Left ventricle myocardium inferior (tissue), 1 donor: ENCODE data around the gene AXIN1. TPM values are rescaled to one million over a fixed set of nuclear protein-coding genes. Genes with fewer than 3 reads are reported as not detected.
"Not testable (repeated sequence)": the region's sequence is repeated elsewhere in the genome, so short reads cannot be mapped to it uniquely, and the experiment has no call there.

ENCODE experiments used
- DNase-seq: peaks from one replicate; pipeline ENCODE4 v3.0.0-alpha.2; 2020
- H3K27ac ChIP-seq: fragments of 200-600 bp; replicated peaks from 2 replicates; pipeline ENCODE4 v1.8.0; 2021
- H3K27me3 ChIP-seq: fragments of 200-600 bp; 2 replicates; pipeline ENCODE4 v1.8.0; 2021; ENCODE audit warnings: low read depth
- H3K36me3 ChIP-seq: fragments of 200-600 bp; 2 replicates; pipeline ENCODE4 v1.8.0; 2021
- H3K4me1 ChIP-seq: fragments of 200-600 bp; 2 replicates; pipeline ENCODE4 v1.8.0; 2021
- H3K4me3 ChIP-seq: fragments of 200-600 bp; 2 replicates; pipeline ENCODE4 v1.8.0; 2021; ENCODE audit warnings: mild to moderate bottlenecking, moderate library complexity
- H3K9me3 ChIP-seq: fragments of 200-600 bp; replicated peaks from 2 replicates; pipeline ENCODE4 v1.8.0; 2021
- CTCF ChIP-seq: fragments of 200-600 bp; IDR thresholded peaks from 2 replicates; pipeline ENCODE4 v1.8.0; 2021; ENCODE audit warnings: antibody characterized with exemption, mild to moderate bottlenecking, borderline replicate concordance
- intact Hi-C: fragments of 100-400 bp; cut with micrococcal nuclease; formaldehyde crosslinking; loops from one replicate; pipeline ENCODE4 v1.11.0; 2022
- total RNA-seq: library from RNA; stranded (reverse); fragmentation: NEBNext Ultra II Directional; extraction: Animal tissue kit (Norgen Biotek cat#: 25700); gene quantifications from one replicate; pipeline ENCODE4 v1.2.1, GENCODE V29; 2021
- donor health status: DM: no; HTN: yes; CAD: no; lungs with severe emphysema.

The AXIN1 gene
- total RNA-seq, 1 donor from 2014 or later, result 12.2 TPM

- no peak overlapping the region for H3K4me3 ChIP-seq
- peaks cover 32% of the 10 kb centered on the region for H3K4me1 ChIP-seq
- TF ChIP-seq CTCF, result no peak
- no peaks in the 10 kb centered on the region for H3K9me3 ChIP-seq
- no peak overlapping the region for H3K27ac ChIP-seq
- DNase-seq, result no peak
- H3K36me3 ChIP-seq, result peaks cover 23% of the 10 kb centered on the region
- H3K27me3 ChIP-seq, result no peaks in the 10 kb centered on the region
- intact Hi-C loops, result no loop called here
Measured at GRCh38 chr16:349211-349610, 3.3 kb downstream of the AXIN1 start.

- DNase-seq, intact Hi-C loops, H3K4me3 ChIP-seq, H3K9me3 ChIP-seq, H3K27ac ChIP-seq, H3K27me3 ChIP-seq: not testable (repeated sequence)
- Histone ChIP-seq H3K36me3 (peaks cover 23% of the 10 kb centered on the region), H3K4me1 (peaks cover 32% of the 10 kb centered on the region)
Measured at GRCh38 chr16:348495-348894, 4.0 kb downstream of the AXIN1 start.

GRCh38 chr16:347203-347602 is 5.3 kb downstream of the AXIN1 start:
- Histone ChIP-seq H3K36me3 (peaks cover 23% of the 10 kb centered on the region), H3K9me3 (no peaks in the 10 kb centered on the region), H3K27me3 (no peaks in the 10 kb centered on the region), H3K27ac (no peak overlapping the region), H3K4me1 (peaks cover 27% of the 10 kb centered on the region), H3K4me3 (no peak overlapping the region)
- intact Hi-C loops, result no loop called here
- DNase-seq, result no peak
- no peak for TF ChIP-seq CTCF

GRCh38 chr16:346587-346986 is 5.9 kb downstream of the AXIN1 start:
- Histone ChIP-seq H3K27me3 (no peaks in the 10 kb centered on the region), H3K36me3 (peaks cover 23% of the 10 kb centered on the region), H3K9me3 (no peaks in the 10 kb centered on the region), H3K4me3 (no peak overlapping the region), H3K4me1 (peaks cover 23% of the 10 kb centered on the region), H3K27ac (no peak overlapping the region)
- TF ChIP-seq CTCF, result no peak
- DNase-seq, result no peak
- intact Hi-C loops, result no loop called here

- H3K27ac ChIP-seq, result no peak overlapping the region
- peaks cover 18% of the 10 kb centered on the region for H3K4me1 ChIP-seq
- DNase-seq, result no peak
- no peaks in the 10 kb centered on the region for H3K27me3 ChIP-seq
- intact Hi-C loops, result no loop called here
- H3K9me3 ChIP-seq, result no peaks in the 10 kb centered on the region
- H3K36me3 ChIP-seq, result peaks cover 23% of the 10 kb centered on the region
- no peak for TF ChIP-seq CTCF
- H3K4me3 ChIP-seq, result no peak overlapping the region
Measured at GRCh38 chr16:345772-346171, 6.8 kb downstream of the AXIN1 start.

DNA sequence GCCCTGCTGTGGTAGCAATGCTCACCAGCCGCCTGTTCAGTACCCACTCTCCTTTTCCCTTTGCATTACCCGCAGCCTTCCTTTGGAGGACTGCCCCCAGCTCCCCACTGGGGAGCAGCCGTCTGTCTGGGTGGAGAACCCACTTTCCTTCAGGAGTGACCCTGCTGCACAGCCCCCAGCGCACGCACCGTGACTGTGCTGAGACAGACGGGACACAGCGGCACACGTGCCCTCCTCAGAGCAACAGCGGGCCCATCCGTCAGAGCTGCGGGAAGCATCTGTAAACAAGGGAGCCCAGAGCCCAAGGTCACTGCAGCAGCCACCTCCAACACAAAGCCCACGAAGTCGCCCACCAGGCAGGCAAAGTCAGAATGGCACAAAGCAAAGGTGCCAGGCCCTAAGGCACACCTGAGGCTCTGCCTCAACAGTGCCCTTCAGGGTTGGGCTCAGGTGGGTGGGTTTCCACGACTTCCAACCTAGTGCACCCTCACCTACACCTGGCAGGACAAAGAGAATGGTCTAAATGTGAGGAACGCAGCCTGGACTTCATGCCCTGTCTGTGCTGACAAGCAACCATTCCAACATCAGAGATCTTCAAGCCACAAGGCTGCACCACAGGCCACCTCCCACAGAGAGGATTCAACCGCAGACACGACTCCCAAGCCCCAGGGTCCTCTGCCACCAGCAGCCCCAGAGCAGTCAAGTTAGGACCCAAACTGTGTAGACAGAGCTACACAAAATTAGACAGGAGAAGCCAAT is 9.9 kb downstream of the AXIN1 start:
- no peaks in the 10 kb centered on the region for H3K27me3 ChIP-seq
- DNase-seq, result no peak
- peaks cover 23% of the 10 kb centered on the region for H3K36me3 ChIP-seq
- H3K4me3 ChIP-seq, result no peak overlapping the region
- no peaks in the 10 kb centered on the region for H3K9me3 ChIP-seq
- H3K27ac ChIP-seq, result no peak overlapping the region
- no peak for TF ChIP-seq CTCF
- H3K4me1 ChIP-seq, result peaks cover 28% of the 10 kb centered on the region
- intact Hi-C loops, result no loop called here

- H3K27ac ChIP-seq, DNase-seq, H3K27me3 ChIP-seq, H3K9me3 ChIP-seq, H3K4me3 ChIP-seq, intact Hi-C loops: not testable (repeated sequence)
- peaks cover 23% of the 10 kb centered on the region for H3K36me3 ChIP-seq
- H3K4me1 ChIP-seq, result peaks cover 24% of the 10 kb centered on the region
Measured at GRCh38 chr16:341974-342336, 10.6 kb downstream of the AXIN1 start.

DNA sequence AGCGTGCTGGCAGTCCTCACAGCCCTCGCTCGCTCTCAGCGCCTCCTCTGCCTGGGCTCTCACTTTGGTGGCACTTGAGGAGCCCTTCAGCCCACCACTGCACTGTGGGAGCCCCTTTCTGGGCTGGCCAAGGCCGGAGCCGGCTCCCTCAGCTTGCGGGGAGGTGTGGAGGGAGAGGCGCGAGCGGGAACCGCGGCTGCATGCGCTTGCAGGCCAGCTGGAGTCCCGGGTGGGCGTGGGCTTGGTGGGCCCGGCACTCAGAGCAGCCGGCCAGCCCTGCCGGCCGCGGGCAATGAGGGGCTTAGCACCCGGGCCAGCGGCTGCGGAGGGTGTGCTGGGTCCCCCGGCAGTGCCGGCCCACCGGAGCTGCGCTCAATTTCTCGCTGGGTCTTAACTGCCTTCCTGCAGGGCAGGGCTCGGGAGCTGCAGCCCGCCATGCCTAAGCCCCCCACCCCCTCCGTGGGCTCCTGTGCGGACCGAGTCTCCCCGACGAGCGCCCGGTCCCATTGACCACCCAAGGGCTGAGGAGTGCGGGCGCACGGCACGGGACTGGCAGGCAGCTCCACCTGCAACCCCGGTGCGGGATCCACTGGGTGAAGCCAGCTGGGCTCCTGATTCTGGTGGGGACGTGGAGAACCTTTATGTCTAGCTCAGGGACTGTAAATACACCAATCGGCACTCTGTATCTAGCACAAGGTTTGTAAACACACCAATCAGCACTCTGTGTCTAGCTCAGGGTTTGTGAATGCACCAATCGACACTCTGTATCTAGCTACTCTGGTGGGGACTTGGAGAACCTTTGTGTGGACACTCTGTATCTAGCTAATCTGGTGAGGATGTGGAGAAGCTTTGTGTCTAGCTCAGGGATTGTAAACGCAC is 11.2 kb downstream of the AXIN1 start:
- peaks cover 20% of the 10 kb centered on the region for H3K36me3 ChIP-seq
- intact Hi-C loops, H3K27me3 ChIP-seq, H3K4me3 ChIP-seq, H3K27ac ChIP-seq, H3K9me3 ChIP-seq, DNase-seq: not testable (repeated sequence)
- H3K4me1 ChIP-seq, result peaks cover 20% of the 10 kb centered on the region
